A549 (cell line): Measurements from ENCODE around the gene TCEAL1.

Experiments used
- BHLHE40 ChIP-seq: IDR thresholded peaks from 2 replicates; pipeline ENCODE4 v1.6.1; 2012; ENCODE audit warnings: low read depth, low read length, inconsistent platforms
- CEBPB ChIP-seq, 2 experiments: fragments of >200 bp in 1 of 2; sonication (Bioruptor Twin) in 1 of 2; formaldehyde crosslinking in 1 of 2; IDR thresholded peaks; 2 replicates each; pipeline ENCODE4 v1.6.1; 2012 to 2016
- CTCF ChIP-seq: fragments of >200 bp; sonication (Bioruptor Twin); formaldehyde crosslinking; IDR thresholded peaks from 3 replicates; pipeline ENCODE4 v1.5.1; 2016
- EP300 ChIP-seq, 2 experiments: fragments of >200 bp; sonication (Bioruptor Twin); formaldehyde crosslinking; IDR thresholded peaks; 2 replicates in 1 of 2; 3 replicates in 1 of 2; pipeline ENCODE4 v1.6.1; 2016 to 2017
- KDM5A ChIP-seq: fragments of 200-600 bp; sonication (generic); IDR thresholded peaks from 2 replicates; pipeline ENCODE4 v1.6.1; 2016; ENCODE audit warnings: antibody characterized with exemption, mild to moderate bottlenecking
- MAFK ChIP-seq: fragments of 450-650 bp; IDR thresholded peaks from 2 replicates; pipeline ENCODE4 v1.6.1; 2014; ENCODE audit not compliant: partially characterized antibody
- POLR2A ChIP-seq: IDR thresholded peaks from 2 replicates; pipeline ENCODE4 v1.6.1; 2012; ENCODE audit warnings: mild to moderate bottlenecking, low read length
- POLR2AphosphoS2 ChIP-seq: conservative IDR thresholded peaks from 2 replicates; pipeline ENCODE4 v1.6.1; 2012; ENCODE audit warnings: low read length, improper control_type of control experiment, inconsistent platforms

GRCh38 chrX:103615781-103616371 is 12.9 kb upstream of the TCEAL1 start:
- TF ChIP-seq CEBPB (IDR thresholded peaks at IDR 0.05), result no peak
- no peak for TF ChIP-seq BHLHE40
- TF ChIP-seq POLR2A, result no peak
- TF ChIP-seq CTCF, result no peak
- TF ChIP-seq POLR2AphosphoS2, result no peak
- no peak for TF ChIP-seq EP300 (IDR thresholded peaks at IDR 0.05)
- TF ChIP-seq MAFK, result no peak
- no peak for TF ChIP-seq KDM5A
